22Rv1 (cell line): ENCODE data around the gene GNAS.

Experiments
- ZFX ChIP-seq: fragments of 450-650 bp; IDR thresholded peaks from 2 replicates; pipeline ENCODE4 v1.6.1; 2017; ENCODE audit warnings: antibody characterized with exemption, borderline replicate concordance
- TF ChIP-seq, protein P1 (sequence below): fragments of 450-650 bp; IDR thresholded peaks from 2 replicates; pipeline ENCODE4 v1.5.1; 2017; ENCODE audit warnings: mild to moderate bottlenecking

DNA sequence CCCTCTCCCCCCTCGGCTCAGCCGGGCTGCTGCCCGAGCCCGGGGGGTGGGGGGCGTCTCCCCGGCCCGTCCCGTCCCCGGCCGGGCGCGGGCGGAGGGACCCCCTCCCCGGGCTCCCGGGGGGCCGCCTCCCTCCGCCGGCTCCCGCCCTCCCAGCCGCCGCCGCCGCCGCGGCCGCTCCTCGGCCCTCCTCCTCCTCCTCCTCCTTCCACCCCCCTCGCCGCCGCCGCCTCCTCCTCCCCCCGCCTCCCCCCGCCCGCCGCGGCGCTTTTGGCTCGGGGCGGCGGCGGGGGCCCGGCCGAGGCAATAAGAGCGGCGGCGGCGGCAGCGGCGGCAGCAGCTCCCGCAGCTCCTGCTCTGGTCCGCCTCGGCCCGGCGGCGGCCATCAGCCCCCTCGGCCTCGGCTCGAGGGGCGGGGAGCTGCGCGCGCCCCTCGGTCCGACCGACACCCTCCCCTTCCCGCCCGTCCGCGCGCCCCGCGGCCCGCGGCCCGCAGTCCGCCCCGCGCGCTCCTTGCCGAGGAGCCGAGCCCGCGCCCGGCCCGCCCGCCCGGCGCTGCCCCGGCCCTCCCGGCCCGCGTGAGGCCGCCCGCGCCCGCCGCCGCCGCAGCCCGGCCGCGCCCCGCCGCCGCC is 38.7 kb downstream of the GNAS start:
- TF ChIP-seq, protein P1, sequence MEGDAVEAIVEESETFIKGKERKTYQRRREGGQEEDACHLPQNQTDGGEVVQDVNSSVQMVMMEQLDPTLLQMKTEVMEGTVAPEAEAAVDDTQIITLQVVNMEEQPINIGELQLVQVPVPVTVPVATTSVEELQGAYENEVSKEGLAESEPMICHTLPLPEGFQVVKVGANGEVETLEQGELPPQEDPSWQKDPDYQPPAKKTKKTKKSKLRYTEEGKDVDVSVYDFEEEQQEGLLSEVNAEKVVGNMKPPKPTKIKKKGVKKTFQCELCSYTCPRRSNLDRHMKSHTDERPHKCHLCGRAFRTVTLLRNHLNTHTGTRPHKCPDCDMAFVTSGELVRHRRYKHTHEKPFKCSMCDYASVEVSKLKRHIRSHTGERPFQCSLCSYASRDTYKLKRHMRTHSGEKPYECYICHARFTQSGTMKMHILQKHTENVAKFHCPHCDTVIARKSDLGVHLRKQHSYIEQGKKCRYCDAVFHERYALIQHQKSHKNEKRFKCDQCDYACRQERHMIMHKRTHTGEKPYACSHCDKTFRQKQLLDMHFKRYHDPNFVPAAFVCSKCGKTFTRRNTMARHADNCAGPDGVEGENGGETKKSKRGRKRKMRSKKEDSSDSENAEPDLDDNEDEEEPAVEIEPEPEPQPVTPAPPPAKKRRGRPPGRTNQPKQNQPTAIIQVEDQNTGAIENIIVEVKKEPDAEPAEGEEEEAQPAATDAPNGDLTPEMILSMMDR = no peak
- no peak for TF ChIP-seq ZFX
